ENCODE measurements around the gene GCG.

Gene GCG

DNA sequence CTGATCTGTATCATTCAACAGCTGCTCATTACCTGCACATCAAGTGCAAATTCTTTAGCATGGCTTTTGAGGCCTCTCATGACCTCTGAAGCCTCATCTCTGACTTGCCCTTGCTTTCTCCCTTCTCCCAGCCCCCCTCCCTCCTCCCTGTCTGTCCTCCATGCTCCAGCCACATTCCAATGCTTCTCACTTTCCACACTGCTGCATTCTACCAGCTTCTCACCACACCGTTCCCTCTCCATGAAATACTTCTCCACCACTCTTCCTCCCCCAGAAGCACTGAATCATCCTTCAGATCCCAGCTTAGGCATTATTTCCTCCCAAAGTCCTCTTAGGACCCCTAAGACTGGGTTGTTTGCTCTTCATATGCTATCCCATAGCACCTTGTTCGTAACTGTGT, 26.9 kb downstream of the GCG start:
- no peak overlapping the region for H3K27ac ChIP-seq (ENCODE audit: insufficient read depth, low read length, poor library complexity, severe bottlenecking)
- H3K4me3 ChIP-seq (ENCODE audit: insufficient read depth, low read depth, low read length, poor library complexity, severe bottlenecking), result no peak overlapping the region
- H3K27me3 ChIP-seq (replicated peaks; ENCODE audit: control insufficient read depth, insufficient read depth, low read length, poor library complexity, severe bottlenecking), result no peaks in the 10 kb centered on the region
- H3K36me3 ChIP-seq (ENCODE audit: control insufficient read depth, insufficient read depth, low read length), result no peaks in the 10 kb centered on the region
- no peaks in the 10 kb centered on the region for H3K9me3 ChIP-seq (ENCODE audit: control insufficient read depth, low read length)
- no peak for DNase-seq
- H3K4me1 ChIP-seq (ENCODE audit: control insufficient read depth, insufficient read depth, low read length, poor library complexity, severe bottlenecking), result no peaks in the 10 kb centered on the region

GRCh38 chr2:162123806-162124758, 28.0 kb downstream of the GCG start:
- H3K9me3 ChIP-seq (ENCODE audit: control insufficient read depth, low read length), result no peaks in the 10 kb centered on the region
- no peaks in the 10 kb centered on the region for H3K4me1 ChIP-seq (ENCODE audit: control insufficient read depth, insufficient read depth, low read length, poor library complexity, severe bottlenecking)
- no peak overlapping the region for H3K27ac ChIP-seq (ENCODE audit: insufficient read depth, low read length, poor library complexity, severe bottlenecking)
- no peaks in the 10 kb centered on the region for H3K36me3 ChIP-seq (ENCODE audit: control insufficient read depth, insufficient read depth, low read length)
- H3K4me3 ChIP-seq (ENCODE audit: insufficient read depth, low read depth, low read length, poor library complexity, severe bottlenecking), result no peak overlapping the region
- no peak for DNase-seq
- no peaks in the 10 kb centered on the region for H3K27me3 ChIP-seq (replicated peaks; ENCODE audit: control insufficient read depth, insufficient read depth, low read length, poor library complexity, severe bottlenecking)

- H3K9me3 ChIP-seq (ENCODE audit: control insufficient read depth, low read length), result no peaks in the 10 kb centered on the region
- no peaks in the 10 kb centered on the region for H3K36me3 ChIP-seq (ENCODE audit: control insufficient read depth, insufficient read depth, low read length)
- no peak overlapping the region for H3K27ac ChIP-seq (ENCODE audit: insufficient read depth, low read length, poor library complexity, severe bottlenecking)
- no peak overlapping the region for H3K4me3 ChIP-seq (ENCODE audit: insufficient read depth, low read depth, low read length, poor library complexity, severe bottlenecking)
- no peak for DNase-seq
- no peaks in the 10 kb centered on the region for H3K27me3 ChIP-seq (replicated peaks; ENCODE audit: control insufficient read depth, insufficient read depth, low read length, poor library complexity, severe bottlenecking)
- no peaks in the 10 kb centered on the region for H3K4me1 ChIP-seq (ENCODE audit: control insufficient read depth, insufficient read depth, low read length, poor library complexity, severe bottlenecking)
Measured at GRCh38 chr2:162118166-162119031, 33.6 kb downstream of the GCG start.

- H3K4me3 ChIP-seq (ENCODE audit: insufficient read depth, low read depth, low read length, poor library complexity, severe bottlenecking), result no peak overlapping the region
- H3K36me3 ChIP-seq (ENCODE audit: control insufficient read depth, insufficient read depth, low read length), result no peaks in the 10 kb centered on the region
- H3K27ac ChIP-seq (ENCODE audit: insufficient read depth, low read length, poor library complexity, severe bottlenecking), result no peak overlapping the region
- H3K27me3 ChIP-seq (replicated peaks; ENCODE audit: control insufficient read depth, insufficient read depth, low read length, poor library complexity, severe bottlenecking), result no peaks in the 10 kb centered on the region
- no peaks in the 10 kb centered on the region for H3K9me3 ChIP-seq (ENCODE audit: control insufficient read depth, low read length)
- no peaks in the 10 kb centered on the region for H3K4me1 ChIP-seq (ENCODE audit: control insufficient read depth, insufficient read depth, low read length, poor library complexity, severe bottlenecking)
- DNase-seq, result no peak
Measured at GRCh38 chr2:162116352-162116751, 35.7 kb downstream of the GCG start.

GRCh38 chr2:162115076-162115475, 37.0 kb downstream of the GCG start:
- Histone ChIP-seq H3K27ac (ENCODE audit: insufficient read depth, low read length, poor library complexity, severe bottlenecking) (no peak overlapping the region), H3K9me3 (ENCODE audit: control insufficient read depth, low read length) (no peaks in the 10 kb centered on the region), H3K4me3 (ENCODE audit: insufficient read depth, low read depth, low read length, poor library complexity, severe bottlenecking) (no peak overlapping the region), H3K4me1 (ENCODE audit: control insufficient read depth, insufficient read depth, low read length, poor library complexity, severe bottlenecking) (no peaks in the 10 kb centered on the region), H3K27me3 (replicated peaks; ENCODE audit: control insufficient read depth, insufficient read depth, low read length, poor library complexity, severe bottlenecking) (no peaks in the 10 kb centered on the region), H3K36me3 (ENCODE audit: control insufficient read depth, insufficient read depth, low read length) (no peaks in the 10 kb centered on the region)
- DNase-seq, result no peak

DNA sequence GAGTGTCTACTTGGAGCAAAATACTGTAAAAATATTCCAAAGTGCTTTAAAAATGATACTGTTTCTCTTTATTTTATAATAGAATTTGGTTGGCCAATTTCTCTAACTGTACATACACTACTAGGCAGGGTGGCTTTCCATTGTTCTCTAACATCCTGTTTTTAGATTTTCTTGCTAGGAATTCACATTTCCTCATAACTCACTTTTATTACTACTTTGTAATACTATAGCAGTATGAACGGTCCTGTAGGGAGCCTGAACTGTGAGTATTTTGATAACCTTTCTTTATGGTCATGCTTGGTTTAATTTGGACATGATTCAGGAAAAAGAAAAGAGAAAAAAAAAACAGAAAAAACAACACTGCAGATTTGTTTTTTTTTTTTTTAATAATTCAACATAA, 37.8 kb downstream of the GCG start:
- Histone ChIP-seq H3K36me3 (ENCODE audit: control insufficient read depth, insufficient read depth, low read length) (no peaks in the 10 kb centered on the region), H3K27ac (ENCODE audit: insufficient read depth, low read length, poor library complexity, severe bottlenecking) (no peak overlapping the region), H3K27me3 (replicated peaks; ENCODE audit: control insufficient read depth, insufficient read depth, low read length, poor library complexity, severe bottlenecking) (no peaks in the 10 kb centered on the region), H3K4me1 (ENCODE audit: control insufficient read depth, insufficient read depth, low read length, poor library complexity, severe bottlenecking) (no peaks in the 10 kb centered on the region), H3K4me3 (ENCODE audit: insufficient read depth, low read depth, low read length, poor library complexity, severe bottlenecking) (no peak overlapping the region), H3K9me3 (ENCODE audit: control insufficient read depth, low read length) (no peaks in the 10 kb centered on the region)
- no peak for DNase-seq

- no peaks in the 10 kb centered on the region for H3K27me3 ChIP-seq (replicated peaks; ENCODE audit: control insufficient read depth, insufficient read depth, low read length, poor library complexity, severe bottlenecking)
- DNase-seq, result no peak
- no peak overlapping the region for H3K4me3 ChIP-seq (ENCODE audit: insufficient read depth, low read depth, low read length, poor library complexity, severe bottlenecking)
- no peaks in the 10 kb centered on the region for H3K36me3 ChIP-seq (ENCODE audit: control insufficient read depth, insufficient read depth, low read length)
- H3K4me1 ChIP-seq (ENCODE audit: control insufficient read depth, insufficient read depth, low read length, poor library complexity, severe bottlenecking), result no peaks in the 10 kb centered on the region
- H3K9me3 ChIP-seq (ENCODE audit: control insufficient read depth, low read length), result no peaks in the 10 kb centered on the region
- no peak overlapping the region for H3K27ac ChIP-seq (ENCODE audit: insufficient read depth, low read length, poor library complexity, severe bottlenecking)
Measured at GRCh38 chr2:162113776-162114168, 38.3 kb downstream of the GCG start.

DNA sequence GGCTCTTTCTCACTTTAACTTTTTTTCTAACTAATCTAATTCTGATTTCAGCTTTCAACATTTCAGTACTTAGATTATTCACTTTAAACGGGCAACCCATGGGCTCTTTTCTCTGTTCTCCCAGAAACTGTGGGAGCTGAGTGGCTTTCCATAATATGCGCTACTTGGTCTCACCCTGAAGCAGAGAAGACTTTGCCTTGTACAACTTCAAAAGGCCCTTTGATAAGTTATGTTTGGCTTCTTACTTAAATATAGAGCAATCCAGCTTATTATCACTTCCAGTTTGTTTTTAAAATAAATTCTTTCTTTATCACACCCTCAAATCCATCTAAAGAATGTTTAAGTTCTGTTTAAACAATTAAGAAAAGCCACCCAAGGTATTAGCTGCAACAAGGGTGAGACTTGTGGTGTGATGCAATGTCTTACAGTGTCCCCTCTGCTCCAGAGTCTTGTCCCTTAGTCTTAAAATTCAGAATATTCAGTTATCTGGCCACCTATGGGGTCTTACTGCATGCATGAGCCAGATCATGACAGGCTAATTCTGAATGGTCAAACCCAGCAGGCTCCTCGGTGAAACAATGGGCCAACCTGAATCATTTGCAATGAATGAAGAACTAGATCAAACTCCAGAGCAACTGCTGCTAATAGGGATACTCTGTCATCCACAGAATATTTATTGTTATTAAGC, 38.8 kb downstream of the GCG start:
- no peak overlapping the region for H3K4me3 ChIP-seq (ENCODE audit: insufficient read depth, low read depth, low read length, poor library complexity, severe bottlenecking)
- H3K9me3 ChIP-seq (ENCODE audit: control insufficient read depth, low read length), result no peaks in the 10 kb centered on the region
- H3K27ac ChIP-seq (ENCODE audit: insufficient read depth, low read length, poor library complexity, severe bottlenecking), result no peak overlapping the region

GRCh38 chr2:162111958-162112850, 39.8 kb downstream of the GCG start:
- H3K4me1 ChIP-seq (ENCODE audit: control insufficient read depth, insufficient read depth, low read length, poor library complexity, severe bottlenecking), result no peaks in the 10 kb centered on the region
- H3K27me3 ChIP-seq (replicated peaks; ENCODE audit: control insufficient read depth, insufficient read depth, low read length, poor library complexity, severe bottlenecking), result no peaks in the 10 kb centered on the region
- DNase-seq, result no peak
- no peak overlapping the region for H3K4me3 ChIP-seq (ENCODE audit: insufficient read depth, low read depth, low read length, poor library complexity, severe bottlenecking)
- no peak overlapping the region for H3K27ac ChIP-seq (ENCODE audit: insufficient read depth, low read length, poor library complexity, severe bottlenecking)
- no peaks in the 10 kb centered on the region for H3K36me3 ChIP-seq (ENCODE audit: control insufficient read depth, insufficient read depth, low read length)
- no peaks in the 10 kb centered on the region for H3K9me3 ChIP-seq (ENCODE audit: control insufficient read depth, low read length)

More for the DNA sequence above, 38.8 kb downstream of the GCG start:
- DNase-seq, result no peak
- H3K27me3 ChIP-seq (replicated peaks; ENCODE audit: control insufficient read depth, insufficient read depth, low read length, poor library complexity, severe bottlenecking), result no peaks in the 10 kb centered on the region
- no peaks in the 10 kb centered on the region for H3K4me1 ChIP-seq (ENCODE audit: control insufficient read depth, insufficient read depth, low read length, poor library complexity, severe bottlenecking)
- no peaks in the 10 kb centered on the region for H3K36me3 ChIP-seq (ENCODE audit: control insufficient read depth, insufficient read depth, low read length)
